GM15510 (cell line): ENCODE measurements around the gene CTSS.

Experiments
- POLR2A ChIP-seq: IDR thresholded peaks from 3 replicates; pipeline ENCODE4 v1.6.1; 2011; ENCODE audit warnings: borderline replicate concordance; ENCODE audit not compliant: insufficient read length; ENCODE audit errors: extremely low read depth

Gene CTSS

DNA sequence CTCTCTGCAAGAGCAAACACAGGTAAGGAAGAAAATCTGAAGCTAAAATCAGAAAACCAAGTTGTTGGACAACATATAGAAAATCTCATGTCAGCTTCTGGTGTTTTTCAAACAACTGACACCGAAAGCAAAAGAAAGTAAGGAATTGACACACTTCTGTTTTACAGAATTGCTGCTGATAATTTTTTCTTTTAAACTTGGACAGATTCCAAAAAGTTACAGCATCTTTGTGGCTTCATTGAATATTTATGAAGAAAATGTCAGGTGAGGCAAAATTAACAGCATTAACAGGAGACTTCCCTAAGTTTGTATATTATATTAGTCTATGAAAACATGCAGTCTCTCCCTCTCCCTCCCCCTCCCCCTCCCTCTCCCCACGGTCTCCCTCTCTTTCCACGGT lies 14.9 kb upstream of the CTSS start:
- TF ChIP-seq POLR2A, result no peak

GRCh38 chr1:150778409-150778808 lies 12.8 kb upstream of the CTSS start:
- no peak for TF ChIP-seq POLR2A

- no peak for TF ChIP-seq POLR2A
Observed at GRCh38 chr1:150777544-150777943, 12.0 kb upstream of the CTSS start.

- no peak for TF ChIP-seq POLR2A
Observed at GRCh38 chr1:150775276-150775675, 9.7 kb upstream of the CTSS start.

- TF ChIP-seq POLR2A, result no peak
Observed at GRCh38 chr1:150772326-150772725, 6.7 kb upstream of the CTSS start.

DNA sequence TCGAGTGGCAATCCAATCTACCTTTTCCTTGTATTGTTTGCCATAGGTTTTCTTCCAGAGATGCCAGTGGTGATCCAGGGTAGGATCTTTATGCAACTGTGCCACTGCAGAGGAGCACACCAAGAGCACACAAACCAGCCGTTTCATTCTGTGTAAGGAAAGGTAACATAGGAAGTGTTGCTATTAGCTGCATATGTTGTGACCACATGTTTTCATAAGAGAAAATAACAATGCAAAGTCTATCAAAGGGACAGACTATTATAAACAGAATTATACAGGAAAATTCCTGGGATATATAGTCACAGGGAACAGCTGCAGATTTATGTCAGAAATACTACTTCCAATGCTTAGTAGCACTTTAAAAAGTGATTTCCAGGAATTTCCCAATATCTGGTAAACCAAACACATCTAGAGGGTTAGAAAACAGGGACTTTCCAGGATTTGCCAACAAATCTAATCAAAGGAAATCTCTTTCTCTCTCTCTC lies 919 bp downstream of the CTSS start:
- TF ChIP-seq POLR2A, result no peak

GRCh38 chr1:150763018-150763417 lies 2.6 kb downstream of the CTSS start:
- TF ChIP-seq POLR2A, result no peak

GRCh38 chr1:150762552-150762951 lies 3.0 kb downstream of the CTSS start:
- no peak for TF ChIP-seq POLR2A

- no peak for TF ChIP-seq POLR2A
Observed at GRCh38 chr1:150761801-150762200, 3.8 kb downstream of the CTSS start.

GRCh38 chr1:150760013-150760412 lies 5.6 kb downstream of the CTSS start:
- no peak for TF ChIP-seq POLR2A

DNA sequence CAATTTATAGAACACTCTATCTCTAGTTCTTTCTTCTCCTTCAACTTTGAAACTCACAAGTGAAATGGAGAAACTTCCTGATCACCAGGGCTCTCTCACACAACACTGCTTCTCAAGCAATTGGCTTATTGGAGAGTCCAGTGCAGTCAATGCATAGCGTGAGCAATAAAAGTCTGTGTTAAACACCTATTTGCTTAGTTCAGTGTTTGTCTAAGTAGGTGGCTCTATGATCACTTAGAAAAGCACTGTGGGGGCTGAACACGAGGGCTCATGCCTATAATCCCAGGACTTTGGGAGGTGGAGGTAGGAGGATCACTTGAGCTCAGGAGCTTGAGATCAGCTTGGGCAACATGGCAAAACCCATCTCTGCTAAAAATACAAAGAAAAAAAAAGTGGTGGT lies 12.2 kb downstream of the CTSS start:
- no peak for TF ChIP-seq POLR2A

GRCh38 chr1:150751443-150751842 lies 14.1 kb downstream of the CTSS start:
- no peak for TF ChIP-seq POLR2A

GRCh38 chr1:150749720-150750311 lies 15.8 kb downstream of the CTSS start:
- TF ChIP-seq POLR2A, result no peak

GRCh38 chr1:150748878-150749719 lies 16.5 kb downstream of the CTSS start:
- TF ChIP-seq POLR2A, result no peak

DNA sequence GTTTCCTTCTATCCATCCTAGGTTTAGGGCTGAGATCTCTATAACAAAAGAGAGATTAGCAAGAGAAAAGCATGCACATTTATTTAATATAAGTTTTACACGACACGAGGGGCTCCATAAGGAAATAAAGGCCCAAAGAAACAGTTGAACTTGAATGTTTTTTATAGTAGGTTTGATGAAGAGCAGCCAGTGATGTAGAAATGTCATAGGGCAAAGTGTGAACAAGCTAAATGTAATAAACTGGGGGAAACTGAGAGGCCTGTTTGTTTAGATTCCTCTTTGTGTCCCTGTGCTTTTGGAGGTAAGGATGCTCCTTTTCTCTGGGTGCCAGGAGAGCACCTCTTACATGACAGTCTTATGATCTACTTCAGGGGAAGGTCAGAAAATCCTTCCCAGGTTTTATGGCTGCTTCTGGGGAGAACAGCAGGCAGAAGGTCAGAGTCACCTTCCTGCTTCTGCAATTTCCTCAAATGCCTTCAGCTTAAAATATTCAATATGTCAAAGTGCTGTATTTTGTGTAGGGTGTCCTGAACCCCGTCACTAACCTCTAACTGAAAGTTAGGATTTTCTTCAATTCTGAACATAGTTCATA lies 35.4 kb downstream of the CTSS start:
- no peak for TF ChIP-seq POLR2A

GRCh38 chr1:150724336-150724735 lies 41.2 kb downstream of the CTSS start:
- no peak for TF ChIP-seq POLR2A

GRCh38 chr1:150720703-150721102 lies 44.9 kb downstream of the CTSS start, which contains the start of gene HORMAD1:
HORMAD1 (minus strand) TSS chr1:150720895; CDS start chr1:150719505, 1,390 bp downstream.
- no peak for TF ChIP-seq POLR2A

- no peak for TF ChIP-seq POLR2A
Observed at GRCh38 chr1:150720098-150720497, 45.5 kb downstream of the CTSS start.
